NCI-H2196 treated with DMSO at 0.1 percent for 48 hours (cell line): ENCODE measurements around the gene EXOC6B.
A peak's percentile ranks its signal among the peaks of the same experiment; 100 is the strongest.

ENCODE experiments used
- DNase-seq: peaks from one replicate; lab custom pipeline; 2025; ENCODE audit not compliant: unreplicated experiment; lab: John Stamatoyannopoulos, UW

EXOC6B gene

GRCh38 chr2:72150157-72150860 lies 675.5 kb downstream of the EXOC6B start:
- peak; percentile 42 for DNase-seq

DNA sequence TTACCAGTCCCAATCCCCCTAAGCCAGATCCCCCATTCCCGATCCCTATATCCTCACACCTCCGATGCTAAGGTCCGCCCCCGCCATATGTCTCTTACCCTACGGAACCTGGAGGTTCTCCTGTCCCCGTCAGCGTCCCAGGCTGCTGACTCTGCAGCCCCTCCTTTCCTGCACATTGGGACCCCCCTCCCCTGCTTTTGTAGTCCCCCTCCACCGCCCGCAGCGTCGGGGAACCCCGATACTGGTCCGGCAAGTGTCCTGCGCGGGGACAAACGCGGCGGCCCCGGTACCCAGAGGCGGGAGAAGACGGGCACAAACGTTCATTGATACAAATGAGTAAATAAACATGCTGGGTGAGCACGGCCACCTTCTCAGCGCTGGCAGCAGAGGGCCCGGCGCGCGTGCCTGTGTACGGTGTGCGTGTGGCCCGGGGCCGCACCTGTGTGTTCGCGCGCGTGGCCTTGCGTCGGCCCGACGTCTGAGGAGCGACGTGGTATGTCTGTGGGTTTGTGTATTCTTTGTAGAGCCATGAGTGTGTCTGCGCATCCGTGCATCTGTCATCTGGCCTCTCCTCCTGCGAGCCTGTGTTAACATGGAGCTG lies 676.2 kb downstream of the EXOC6B start:
- no peak for DNase-seq

GRCh38 chr2:72148837-72149555 lies 676.8 kb downstream of the EXOC6B start:
- no peak for DNase-seq

DNA sequence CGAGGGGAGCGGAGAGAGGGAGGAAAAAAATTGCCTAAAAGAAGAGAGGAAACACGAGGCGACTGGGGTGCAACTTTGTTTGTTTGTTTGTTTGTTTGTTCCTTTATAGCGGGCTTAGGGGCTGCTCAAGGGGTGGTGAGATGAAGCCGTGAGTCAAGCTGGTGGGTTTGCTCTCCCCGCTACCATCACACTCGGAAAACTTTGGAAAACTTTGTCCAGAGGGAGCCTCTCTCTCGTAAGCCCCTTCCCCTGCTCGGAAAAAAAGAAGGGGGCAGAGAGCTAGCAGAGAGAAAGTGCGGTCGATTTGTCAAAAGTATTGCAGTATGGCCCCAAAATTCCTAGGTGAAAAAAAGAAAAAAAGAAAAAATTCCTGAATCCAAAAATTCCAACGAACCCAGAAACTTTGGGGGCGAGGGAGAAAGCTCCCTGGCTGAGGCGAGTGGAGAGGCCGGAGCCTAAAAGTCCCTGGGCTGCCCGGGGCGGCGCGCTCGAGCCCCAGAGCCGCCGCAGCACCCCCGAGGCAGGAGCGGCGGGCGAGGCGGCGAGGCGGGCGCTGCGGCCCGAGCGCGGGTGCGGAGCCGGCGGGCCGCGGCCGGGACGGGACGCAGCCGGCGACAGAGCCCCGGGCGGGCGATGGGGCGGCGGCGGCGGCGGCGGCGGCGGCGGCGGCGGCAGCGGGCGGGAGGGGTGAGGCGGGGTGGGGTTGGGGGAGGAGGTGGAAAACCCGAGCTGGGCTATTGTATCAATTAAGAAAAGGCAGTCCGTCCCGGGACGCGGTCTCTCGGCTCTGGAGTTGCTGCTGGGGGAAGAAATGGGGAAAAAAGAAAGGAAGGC lies 677.6 kb downstream of the EXOC6B start:
- DNase-seq = no peak

DNA sequence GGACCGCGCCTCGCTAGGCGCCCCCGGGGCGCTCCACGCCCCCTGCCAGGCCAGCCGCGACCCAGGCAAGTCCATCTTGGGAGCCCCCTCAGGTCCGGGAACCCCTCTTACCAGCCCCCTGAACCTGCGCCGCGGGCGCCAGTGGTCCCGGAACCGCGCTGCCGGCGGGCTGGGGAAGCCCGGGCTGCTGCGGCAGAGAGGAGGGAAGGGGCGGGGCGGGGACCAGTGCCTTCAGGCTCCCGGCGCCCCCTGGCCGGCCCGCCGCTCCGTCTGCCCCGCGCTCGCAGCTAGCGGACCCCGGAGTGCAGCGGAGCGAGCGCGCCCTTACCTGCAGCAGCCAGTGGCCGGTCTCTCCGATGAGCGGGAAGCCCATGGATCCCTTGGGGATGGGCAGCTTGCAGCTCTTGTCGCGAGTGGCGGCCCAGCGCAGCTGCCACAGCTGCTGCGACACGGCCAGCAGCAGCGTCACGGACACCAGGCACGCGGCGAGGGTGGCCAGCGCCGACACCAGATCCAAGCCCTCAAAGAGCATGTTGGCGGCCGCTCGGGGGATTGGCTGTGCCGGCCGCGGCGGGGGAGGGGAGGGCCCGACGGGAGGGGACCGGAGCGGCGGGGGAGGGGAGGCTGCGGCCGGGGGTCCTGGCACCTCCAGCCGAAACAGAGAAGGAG lies 678.4 kb downstream of the EXOC6B start, which contains the start of gene CYP26B1:
Gene CYP26B1 (minus strand): TSS at position 560 of the 669 bp plus-strand sequence. CDS start 28 bp downstream, at position 532.
- DNase-seq = no peak

- DNase-seq = no peak
Measured at GRCh38 chr2:72146347-72147302, 679.2 kb downstream of the EXOC6B start.

- no peak for DNase-seq
Measured at GRCh38 chr2:72145658-72146329, 680.0 kb downstream of the EXOC6B start.

DNA sequence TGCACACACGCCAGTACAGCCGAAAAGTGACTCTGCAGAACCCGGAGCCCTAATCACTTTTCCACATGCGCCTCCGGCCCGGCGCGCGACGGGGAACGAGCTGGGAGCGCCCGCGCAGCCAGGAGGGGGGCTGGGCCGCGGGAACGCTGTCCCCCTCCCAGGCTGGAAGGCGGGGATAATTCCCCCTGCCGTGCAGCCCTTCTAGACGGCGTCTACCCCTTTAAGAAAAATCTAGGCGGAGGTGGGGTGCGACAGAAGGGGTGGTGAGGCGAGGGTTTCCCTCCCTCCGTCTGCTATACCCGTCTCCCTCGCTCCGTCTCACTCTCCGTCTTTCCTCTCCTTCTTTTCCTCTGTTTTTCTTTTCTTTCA lies 680.6 kb downstream of the EXOC6B start:
- no peak for DNase-seq

GRCh38 chr2:72144632-72145288 lies 681.1 kb downstream of the EXOC6B start:
- DNase-seq = peak; percentile 3

DNA sequence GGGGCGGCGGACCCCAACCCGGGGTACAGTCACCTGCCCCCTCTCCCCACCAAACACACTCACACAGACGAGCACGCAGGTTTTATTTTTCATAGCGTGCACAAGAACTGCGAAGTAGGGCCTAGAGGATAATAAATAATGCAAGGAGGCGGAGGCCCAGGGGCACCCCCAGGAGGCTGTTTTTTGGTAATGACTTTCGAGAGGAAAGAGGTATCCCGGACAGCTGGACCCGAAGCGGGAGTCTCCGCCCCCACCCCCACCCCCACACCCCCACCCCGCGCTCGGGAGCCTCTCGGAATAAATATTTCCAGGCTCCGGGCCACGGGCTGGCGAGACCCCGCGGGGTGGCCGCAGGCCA lies 681.6 kb downstream of the EXOC6B start:
- no peak for DNase-seq

DNA sequence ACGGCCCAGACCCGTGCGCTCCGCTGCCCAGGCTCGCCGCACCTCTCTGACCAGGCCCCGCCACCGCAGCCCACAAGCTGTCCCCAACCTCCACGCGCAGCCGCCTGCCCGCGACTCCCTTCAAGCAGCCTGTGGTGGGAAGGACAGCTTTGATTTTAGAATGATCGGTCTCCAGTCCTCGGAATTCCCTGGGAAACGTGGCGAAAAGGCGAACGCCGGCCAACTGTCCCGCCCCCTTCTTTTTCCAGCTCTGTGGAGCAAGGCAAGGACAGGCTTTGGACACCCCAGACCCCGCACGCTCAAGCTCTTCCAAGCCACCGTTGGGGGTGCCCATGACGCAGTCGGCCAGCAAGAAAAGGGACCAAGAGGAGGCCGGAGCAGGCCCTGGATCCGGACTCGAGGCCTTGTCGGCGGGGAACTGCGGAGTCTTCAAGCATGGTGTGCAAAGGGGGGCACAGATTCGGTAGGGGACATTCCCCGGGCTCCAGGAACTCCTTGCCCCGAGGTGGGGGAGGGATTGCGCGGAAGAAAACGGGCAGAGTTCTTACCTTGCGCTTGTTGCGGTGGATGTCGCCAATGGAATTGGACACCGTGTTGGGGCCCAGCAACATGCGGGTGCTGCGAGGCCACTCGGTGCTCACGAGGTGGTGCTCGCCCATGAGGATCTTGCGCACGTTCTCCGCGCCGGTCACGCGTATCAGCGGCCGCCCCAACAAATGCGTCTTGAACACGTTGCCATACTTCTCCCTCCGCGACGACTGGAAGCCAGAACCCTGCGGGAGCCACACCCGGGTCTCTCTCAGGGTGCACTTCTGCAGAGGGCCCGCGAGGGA lies 682.2 kb downstream of the EXOC6B start:
- no peak for DNase-seq

DNA sequence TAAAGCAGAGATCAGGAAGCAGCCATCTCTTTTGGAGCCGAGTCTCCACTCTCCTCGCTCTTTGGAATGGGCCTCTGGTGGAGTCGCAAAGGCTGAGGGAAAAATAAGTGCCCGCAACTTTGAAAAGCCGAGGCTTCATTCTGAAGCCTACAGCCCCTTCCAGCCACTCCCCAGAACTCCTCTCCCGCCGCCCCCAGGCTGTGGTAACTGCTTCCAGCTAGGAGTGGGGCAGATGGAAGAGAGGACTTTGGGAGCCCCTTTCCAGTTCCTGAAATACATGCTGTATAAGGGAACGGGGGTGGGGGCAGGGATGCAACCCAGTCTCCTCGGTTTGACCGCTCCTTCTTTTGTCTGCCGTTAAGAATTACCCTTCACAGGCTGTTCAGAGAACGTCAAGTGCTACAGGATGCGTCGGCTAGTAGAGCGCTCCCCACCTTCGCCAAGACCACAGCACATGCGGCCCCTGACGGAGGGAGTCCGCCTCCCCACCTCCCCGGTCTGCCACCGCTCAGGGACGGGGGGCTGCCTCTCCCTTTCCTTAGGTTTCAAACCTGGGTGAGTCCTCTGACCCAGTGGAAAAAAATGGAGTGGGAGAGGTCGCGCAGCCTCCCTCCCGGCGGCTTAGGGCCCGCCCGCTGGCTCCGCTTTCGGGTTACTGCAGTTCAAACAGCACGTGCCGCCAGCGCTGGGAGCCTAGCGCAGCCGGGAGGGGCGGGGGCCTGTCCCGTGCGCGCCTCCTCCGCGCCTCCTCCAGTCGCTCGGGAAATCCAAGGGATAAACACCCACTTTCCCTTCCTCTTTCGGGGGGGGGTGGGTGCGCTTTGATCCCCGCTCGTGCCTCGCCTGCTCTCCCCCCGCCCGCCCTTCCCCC lies 683.0 kb downstream of the EXOC6B start:
- no peak for DNase-seq

- DNase-seq = no peak
Measured at GRCh38 chr2:72141881-72142451, 683.9 kb downstream of the EXOC6B start.

GRCh38 chr2:72141032-72141645 lies 684.7 kb downstream of the EXOC6B start:
- no peak for DNase-seq

- DNase-seq = no peak
Measured at GRCh38 chr2:72140621-72140960, 685.2 kb downstream of the EXOC6B start.
